HCT116 (cell line): ENCODE data around the gene ZYG11A. TPM values are rescaled to one million over a fixed set of nuclear protein-coding genes. Genes with fewer than 3 reads are reported as not detected.

Experiments
- ATAC-seq: fragments of 200-7000 bp; cut with Tn5 transposase; 2 replicates; pipeline ENCODE4 v1.9.1; 2020; ENCODE audit warnings: mild to moderate bottlenecking, moderate library complexity
- BruUV-seq: library from RNA; stranded (reverse); fragments of 400-500 nt; replicated peaks from 2 replicates; lab custom pipeline; 2021; lab: Mats Ljungman, UMichigan
- CTCF ChIA-PET: fragments of 300-600 bp; sonication (Branson Sonifier 250); formaldehyde crosslinking; loops from one replicate; lab custom pipeline; 2021; ENCODE audit warnings: antibody characterized with exemption; lab: Charles Lee
- POLR2A ChIA-PET: fragments of 300-600, 350-600 bp; sonication (Branson Sonifier 250); formaldehyde crosslinking; loops from one replicate; lab custom pipeline; 2021; ENCODE audit warnings: antibody characterized with exemption; lab: Charles Lee
- RAD21 ChIA-PET, 2 experiments: fragments of 300-600 bp; sonication (Branson Sonifier 250); formaldehyde crosslinking; loops; one replicate each; lab custom pipeline; 2023; ENCODE audit warnings: low total read pairs in 2 of 2; ENCODE audit not compliant: uncharacterized antibody in 2 of 2, unreplicated experiment in 2 of 2, low non-redundant PET in 1 of 2; lab: Charles Lee
- DNase-seq: peaks from one replicate; pipeline ENCODE4 v3.0.0-alpha.2; 2010; ENCODE audit warnings: low read depth, low spot score
- H2AFZ ChIP-seq: fragments of 200-600 bp; shearing (Covaris generic), sonication (generic); 2 replicates; pipeline ENCODE4 v1.6.1; 2017; ENCODE audit warnings: low read depth, mixed run types, mixed read lengths, antibody characterized with exemption, low read length; ENCODE audit not compliant: poor library complexity, severe bottlenecking
- H3K27ac ChIP-seq: 2 replicates; pipeline ENCODE4 v1.5.1; 2012; ENCODE audit warnings: low read depth, low read length
- H3K27me3 ChIP-seq: fragments of 200-600 bp; sonication (generic); 2 replicates; pipeline ENCODE4 v1.6.1; 2016; ENCODE audit warnings: mixed run types, low read length, mixed read lengths; ENCODE audit not compliant: insufficient read depth
- H3K36me3 ChIP-seq, 2 experiments: fragments of 200-500 bp in 1 of 2; fragments of 200-600 bp in 1 of 2; sonication (Bioruptor generic) in 1 of 2; sonication (generic) in 1 of 2; 2 replicates each; pipeline versions ENCODE4 v1.5.1 to v1.6.1; 2014 to 2016; ENCODE audit warnings: low read length in 2 of 2, inconsistent platforms in 1 of 2, mixed read lengths in 1 of 2, mixed run types in 1 of 2; ENCODE audit not compliant: insufficient read depth in 2 of 2, control insufficient read depth in 1 of 2
- H3K4me1 ChIP-seq, 2 experiments: fragments of 200-600 bp in 1 of 2; sonication (generic) in 1 of 2; 2 replicates each; pipeline versions ENCODE4 v1.5.1 to v1.6.1; 2012 to 2017; ENCODE audit warnings: low read length in 2 of 2, inconsistent platforms in 1 of 2, mild to moderate bottlenecking in 1 of 2, mixed read lengths in 1 of 2, mixed run types in 1 of 2, moderate library complexity in 1 of 2; ENCODE audit not compliant: insufficient read depth in 2 of 2, control insufficient read depth in 1 of 2
- H3K4me2 ChIP-seq: fragments of 200-600 bp; sonication (generic); 2 replicates; pipeline ENCODE4 v1.6.1; 2017; ENCODE audit warnings: mixed run types, low read length, mixed read lengths
- H3K4me3 ChIP-seq, 2 experiments: fragments of 200-600 bp in 1 of 2; sonication (generic) in 1 of 2; replicated peaks in 1 of 2; 2 replicates each; pipeline ENCODE4 v1.5.1; 2011 to 2016; ENCODE audit warnings: low read length in 2 of 2, control low read depth in 1 of 2, low read depth in 1 of 2, mild to moderate bottlenecking in 1 of 2, mixed read lengths in 1 of 2, mixed run types in 1 of 2
- H3K79me2 ChIP-seq: fragments of 200-600 bp; sonication (generic); 2 replicates; pipeline ENCODE4 v1.6.1; 2017; ENCODE audit warnings: mild to moderate bottlenecking, mixed run types, low read length, moderate library complexity, mixed read lengths; ENCODE audit not compliant: insufficient read depth
- H3K9ac ChIP-seq: fragments of 200-600 bp; sonication (generic); 2 replicates; pipeline ENCODE4 v1.6.1; 2016; ENCODE audit warnings: low read length, mixed read lengths
- H3K9me2 ChIP-seq: fragments of 200-600 bp; sonication (generic), shearing (Covaris generic); 2 replicates; pipeline ENCODE4 v1.6.1; 2017; ENCODE audit warnings: mixed run types, mild to moderate bottlenecking, moderate library complexity; ENCODE audit not compliant: insufficient read depth
- H3K9me3 ChIP-seq, 2 experiments: fragments of 200-500 bp in 1 of 2; fragments of 200-600 bp in 1 of 2; sonication (Bioruptor generic) in 1 of 2; sonication (generic) in 1 of 2; 2 replicates each; pipeline ENCODE4 v1.6.1; 2014 to 2017; ENCODE audit warnings: low read length in 2 of 2, mixed read lengths in 2 of 2, inconsistent platforms in 1 of 2, low read depth in 1 of 2, mild to moderate bottlenecking in 1 of 2, mixed run types in 1 of 2, moderate library complexity in 1 of 2; ENCODE audit not compliant: control insufficient read depth in 1 of 2, insufficient read depth in 1 of 2
- H4K20me1 ChIP-seq: fragments of 200-600 bp; sonication (generic), shearing (Covaris generic); 2 replicates; pipeline ENCODE4 v1.6.1; 2017; ENCODE audit warnings: mixed run types, mild to moderate bottlenecking, moderate library complexity; ENCODE audit not compliant: insufficient read depth
- CTCF ChIP-seq, 3 experiments: fragments of 200-600 bp in 1 of 3; sonication (generic) in 1 of 3; IDR thresholded peaks in 2 of 3; conservative IDR thresholded peaks in 1 of 3; 2 replicates each; pipeline ENCODE4 v1.5.1; 2012 to 2017; ENCODE audit warnings: low read depth in 2 of 3, low read length in 2 of 3, antibody characterized with exemption in 1 of 3, borderline replicate concordance in 1 of 3, control low read depth in 1 of 3, mild to moderate bottlenecking in 1 of 3, mixed read lengths in 1 of 3, mixed run types in 1 of 3, moderate library complexity in 1 of 3; ENCODE audit not compliant: insufficient read depth in 1 of 3
- JUND ChIP-seq: IDR thresholded peaks from 2 replicates; pipeline ENCODE4 v1.6.1; 2012
- POLR2AphosphoS5 ChIP-seq: IDR thresholded peaks from 2 replicates; pipeline ENCODE4 v1.6.1; 2011; ENCODE audit warnings: mild to moderate bottlenecking, low read depth, low read length, moderate library complexity
- SIN3A ChIP-seq: IDR thresholded peaks from 2 replicates; pipeline ENCODE4 v1.6.1; 2012; ENCODE audit warnings: low read depth
- SP1 ChIP-seq: IDR thresholded peaks from 2 replicates; pipeline ENCODE4 v1.6.1; 2012; ENCODE audit warnings: low read depth
- TCF7L2 ChIP-seq: IDR thresholded peaks from 2 replicates; pipeline ENCODE4 v1.7.0; 2011; ENCODE audit warnings: borderline replicate concordance, inconsistent platforms; ENCODE audit not compliant: insufficient read depth, insufficient read length; ENCODE audit errors: extremely low read depth
- YY1 ChIP-seq: IDR thresholded peaks from 2 replicates; pipeline ENCODE4 v1.6.1; 2011; ENCODE audit warnings: low read length, low read depth, moderate library complexity, mild to moderate bottlenecking; ENCODE audit not compliant: insufficient replicate concordance; ENCODE audit errors: extremely low read depth
- ZFX ChIP-seq: fragments of 450-650 bp; IDR thresholded peaks from 2 replicates; pipeline ENCODE4 v1.6.1; 2017
- intact Hi-C: fragments of 100-400 bp; cut with micrococcal nuclease; formaldehyde crosslinking; loops from 2 replicates; pipeline ENCODE4 v1.10.0; 2022
- total RNA-seq: library from RNA; stranded (reverse); gene quantifications from one replicate; pipeline ENCODE4 v1.2.1, GENCODE V29; 2021; ENCODE audit not compliant: unreplicated experiment
- TF ChIP-seq, protein P1 (sequence below): IDR thresholded peaks from 2 replicates; pipeline ENCODE4 v1.6.1; 2012
- TF ChIP-seq, protein P2 (sequence below): IDR thresholded peaks from 2 replicates; pipeline ENCODE4 v1.6.1; 2012

Gene ZYG11A
- total RNA-seq, 1 experiment from 2014 or later = 0.05 TPM

DNA sequence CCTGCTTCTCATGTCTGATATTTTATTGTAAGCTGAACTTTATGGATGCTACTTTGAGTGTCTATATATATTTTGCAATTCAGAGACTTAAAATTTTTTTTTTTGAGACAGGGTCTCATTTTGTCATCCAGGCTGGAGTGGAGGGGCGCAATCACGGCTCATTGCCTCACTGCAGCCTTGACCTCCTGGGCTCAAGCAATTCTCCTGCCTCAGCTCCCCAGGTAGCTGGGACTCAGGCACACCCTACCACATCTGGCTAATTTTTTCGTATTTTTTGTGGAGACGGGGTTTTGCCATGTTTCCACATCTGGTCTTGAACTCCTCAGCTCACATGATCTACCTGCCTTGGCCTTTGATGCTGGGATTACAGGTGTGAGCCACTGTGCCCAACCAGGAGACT, 8.4 kb downstream of the ZYG11A start:
- Histone ChIP-seq H2AFZ (no peak overlapping the region), H3K9me3 (no peaks in the 10 kb centered on the region), H3K4me1 (peaks cover 0 to 1% of the 10 kb centered on the region in 2 experiments; a peak in 1 of 4 replicates), H3K4me2 (no peak overlapping the region), H3K36me3 (no peaks in the 10 kb centered on the region), H3K9ac (no peak overlapping the region), H3K27me3 (no peaks in the 10 kb centered on the region), H3K79me2 (no peaks in the 10 kb centered on the region), H3K27ac (no peak overlapping the region), H4K20me1 (no peaks in the 10 kb centered on the region), H3K9me2 (no peaks in the 10 kb centered on the region), H3K4me3 (no peak overlapping the region)
- TF ChIP-seq YY1 = no peak
- no peak for TF ChIP-seq POLR2AphosphoS5
- TF ChIP-seq, protein P1, sequence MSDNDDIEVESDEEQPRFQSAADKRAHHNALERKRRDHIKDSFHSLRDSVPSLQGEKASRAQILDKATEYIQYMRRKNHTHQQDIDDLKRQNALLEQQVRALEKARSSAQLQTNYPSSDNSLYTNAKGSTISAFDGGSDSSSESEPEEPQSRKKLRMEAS = no peak
- TF ChIP-seq SIN3A = no peak
- no peak for TF ChIP-seq JUND
- TF ChIP-seq SP1 = no peak
- TF ChIP-seq, protein P2, sequence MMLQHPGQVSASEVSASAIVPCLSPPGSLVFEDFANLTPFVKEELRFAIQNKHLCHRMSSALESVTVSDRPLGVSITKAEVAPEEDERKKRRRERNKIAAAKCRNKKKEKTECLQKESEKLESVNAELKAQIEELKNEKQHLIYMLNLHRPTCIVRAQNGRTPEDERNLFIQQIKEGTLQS = no peak
- TF ChIP-seq ZFX = no peak
- no peak for TF ChIP-seq CTCF (IDR thresholded peaks at IDR 0.05 in 2 of 3, conservative IDR thresholded peaks at IDR 0.05 in 1 of 3; ENCODE audit: borderline replicate concordance in 1 of 3, insufficient read depth in 1 of 3, low read depth in 2 of 3, low read length in 2 of 3)
- no peak for TF ChIP-seq TCF7L2
- no TSS peak for BruUV-seq
- ChIA-PET RAD21 (no interaction called here), POLR2A (no interaction called here), CTCF (no interaction called here)
- no peak for DNase-seq
- intact Hi-C loops = no loop called here
- no peak for ATAC-seq
